Stimulated activated CD8-positive, alpha-beta memory T cell treated with anti-CD3 and anti-CD28 coated beads, Interleukin-12 subunit alpha, Interleukin-12 subunit beta, amount 100 ng/mL, for 24 hours (primary cell): ENCODE data around the gene CACNB4.
"Not testable (repeated sequence)": the region's sequence is repeated elsewhere in the genome, so short reads cannot be mapped to it uniquely, and the experiment has no call there.

Source experiments
- DNase-seq: peaks from one replicate; pipeline ENCODE4 v3.0.0-alpha.2; 2020; ENCODE audit errors: extremely low read depth

CACNB4 gene

GRCh38 chr2:151905963-151906632 is 192.7 kb downstream of the CACNB4 start:
- no peak for DNase-seq

- no peak for DNase-seq
Observed at GRCh38 chr2:151904807-151905206, 194.0 kb downstream of the CACNB4 start.

- no peak for DNase-seq
Observed at GRCh38 chr2:151904021-151904420, 194.8 kb downstream of the CACNB4 start.

- no peak for DNase-seq
Observed at GRCh38 chr2:151902829-151903228, 196.0 kb downstream of the CACNB4 start.

GRCh38 chr2:151900331-151900730 is 198.5 kb downstream of the CACNB4 start:
- DNase-seq, result no peak

GRCh38 chr2:151899156-151899555 is 199.7 kb downstream of the CACNB4 start:
- no peak for DNase-seq

GRCh38 chr2:151891566-151892194 is 207.2 kb downstream of the CACNB4 start:
- no peak for DNase-seq

- no peak for DNase-seq
Observed at GRCh38 chr2:151887164-151887563, 211.7 kb downstream of the CACNB4 start.

- DNase-seq, result no peak
Observed at GRCh38 chr2:151886241-151886640, 212.6 kb downstream of the CACNB4 start.

- DNase-seq, result no peak
Observed at GRCh38 chr2:151882786-151883445, 215.9 kb downstream of the CACNB4 start.

GRCh38 chr2:151881342-151881741 is 217.5 kb downstream of the CACNB4 start:
- no peak for DNase-seq

GRCh38 chr2:151880586-151880985 is 218.3 kb downstream of the CACNB4 start:
- DNase-seq, result no peak

GRCh38 chr2:151878655-151879563 is 219.9 kb downstream of the CACNB4 start:
- no peak for DNase-seq

- no peak for DNase-seq
Observed at GRCh38 chr2:151878204-151878603, 220.6 kb downstream of the CACNB4 start.

GRCh38 chr2:151875631-151876030 is 223.2 kb downstream of the CACNB4 start:
- not testable (repeated sequence) for DNase-seq

- no peak for DNase-seq
Observed at GRCh38 chr2:151872463-151872862, 226.4 kb downstream of the CACNB4 start.

GRCh38 chr2:151869291-151869690 is 229.6 kb downstream of the CACNB4 start:
- no peak for DNase-seq

- DNase-seq, result no peak
Observed at GRCh38 chr2:151862700-151863099, 236.1 kb downstream of the CACNB4 start.

- DNase-seq, result no peak
Observed at GRCh38 chr2:151861174-151861573, 237.7 kb downstream of the CACNB4 start.

- DNase-seq, result no peak
Observed at GRCh38 chr2:151860613-151861146, 238.2 kb downstream of the CACNB4 start.

GRCh38 chr2:151860210-151860609 is 238.6 kb downstream of the CACNB4 start:
- no peak for DNase-seq

GRCh38 chr2:151857650-151858049 is 241.2 kb downstream of the CACNB4 start:
- no peak for DNase-seq
